Glomerular visceral epithelial cell (primary cell): Measurements from ENCODE around the gene LPCAT4.
A peak's percentile ranks its signal among the peaks of the same experiment; 100 is the strongest.
"Not testable (repeated sequence)": the region's sequence is repeated elsewhere in the genome, so short reads cannot be mapped to it uniquely, and the experiment has no call there.

Source experiments
- DNase-seq: peaks from one replicate; pipeline ENCODE4 v3.0.0-alpha.2; 2016; ENCODE audit errors: extremely low spot score

The LPCAT4 gene, protein sequence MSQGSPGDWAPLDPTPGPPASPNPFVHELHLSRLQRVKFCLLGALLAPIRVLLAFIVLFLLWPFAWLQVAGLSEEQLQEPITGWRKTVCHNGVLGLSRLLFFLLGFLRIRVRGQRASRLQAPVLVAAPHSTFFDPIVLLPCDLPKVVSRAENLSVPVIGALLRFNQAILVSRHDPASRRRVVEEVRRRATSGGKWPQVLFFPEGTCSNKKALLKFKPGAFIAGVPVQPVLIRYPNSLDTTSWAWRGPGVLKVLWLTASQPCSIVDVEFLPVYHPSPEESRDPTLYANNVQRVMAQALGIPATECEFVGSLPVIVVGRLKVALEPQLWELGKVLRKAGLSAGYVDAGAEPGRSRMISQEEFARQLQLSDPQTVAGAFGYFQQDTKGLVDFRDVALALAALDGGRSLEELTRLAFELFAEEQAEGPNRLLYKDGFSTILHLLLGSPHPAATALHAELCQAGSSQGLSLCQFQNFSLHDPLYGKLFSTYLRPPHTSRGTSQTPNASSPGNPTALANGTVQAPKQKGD

GRCh38 chr15:34367101-34368081, at the start of gene LPCAT4:
LPCAT4 (minus strand) TSS chr15:34367196; CDS start chr15:34367100, 96 bp downstream.
- DNase-seq, result peak; percentile 90

GRCh38 chr15:34409511-34409910, 42.5 kb upstream of the LPCAT4 start:
- DNase-seq, result not testable (repeated sequence)

DNA sequence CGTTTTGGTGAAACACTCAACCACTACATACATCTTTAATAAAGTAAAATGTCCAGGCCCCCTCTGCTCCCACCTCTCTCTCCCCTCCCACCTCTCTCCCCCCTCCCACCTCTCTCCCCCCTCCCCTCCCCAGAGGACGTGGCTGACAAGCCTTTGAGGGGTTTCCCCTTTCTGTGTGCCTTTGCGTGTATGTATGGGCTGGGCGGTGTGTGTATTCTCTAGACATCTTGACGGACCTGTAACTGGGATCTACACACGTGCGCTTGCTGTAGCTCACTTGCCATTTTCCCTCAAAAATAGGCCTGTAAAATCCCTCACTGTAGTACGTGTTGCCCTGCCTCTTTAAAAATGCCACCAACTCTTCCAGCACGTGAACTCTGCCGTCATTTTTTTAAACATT, 42.0 kb upstream of the LPCAT4 start:
- not testable (repeated sequence) for DNase-seq

GRCh38 chr15:34403899-34404298, 36.9 kb upstream of the LPCAT4 start:
- not testable (repeated sequence) for DNase-seq

DNA sequence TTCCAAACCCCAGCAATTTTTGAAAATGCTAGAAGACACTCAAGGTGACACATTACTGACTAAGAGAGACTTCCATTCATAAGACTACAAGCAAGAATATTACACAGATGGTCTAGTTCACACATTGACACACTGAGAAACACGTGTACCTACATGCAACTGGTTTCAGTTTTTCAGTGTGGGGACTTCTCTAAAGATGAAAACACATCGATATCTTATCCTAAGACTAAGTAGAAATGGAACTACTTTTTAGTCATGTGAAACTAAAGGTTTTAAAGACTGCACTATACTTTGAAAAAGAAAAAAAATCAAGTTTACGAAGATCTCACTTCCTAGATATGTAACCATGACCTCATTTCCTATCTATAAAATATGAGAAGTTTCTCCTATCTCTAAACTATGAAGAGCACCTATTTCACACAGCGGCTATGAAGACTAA, 36.2 kb upstream of the LPCAT4 start:
- DNase-seq, result not testable (repeated sequence)

DNA sequence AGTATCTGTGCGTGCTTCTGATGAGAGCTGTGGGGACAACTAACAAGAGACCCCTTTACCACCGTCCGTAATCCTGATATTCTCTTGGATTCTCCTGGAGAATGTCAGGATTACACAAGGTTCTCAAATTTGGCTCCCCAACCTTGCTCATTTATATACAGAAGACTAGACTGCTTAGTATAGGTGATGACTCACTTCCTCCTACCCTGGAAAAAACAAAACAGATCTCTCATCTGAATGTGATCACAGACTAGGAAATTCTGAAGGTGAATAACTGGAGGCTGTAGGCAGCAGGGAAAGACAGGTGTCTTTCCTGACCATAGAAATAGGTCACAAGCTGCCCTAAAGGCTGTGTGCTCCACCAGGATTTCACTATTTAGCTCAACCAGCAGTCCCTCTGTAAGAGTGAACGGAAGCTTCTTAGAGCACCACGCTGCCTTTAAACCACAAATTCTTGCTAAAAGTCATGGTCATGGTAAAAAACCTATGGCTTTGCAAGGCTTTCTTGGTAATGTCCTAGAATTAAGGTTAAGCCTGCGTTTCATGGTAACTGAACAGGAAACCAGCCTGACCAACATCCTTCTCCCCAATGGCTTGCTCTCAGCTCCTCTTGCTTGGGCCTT, 30.8 kb upstream of the LPCAT4 start:
- not testable (repeated sequence) for DNase-seq

GRCh38 chr15:34392981-34393380, 26.0 kb upstream of the LPCAT4 start:
- not testable (repeated sequence) for DNase-seq

- not testable (repeated sequence) for DNase-seq
These were observed 22.6 kb upstream of the LPCAT4 start for GRCh38 chr15:34389594-34390086.

- DNase-seq, result not testable (repeated sequence)
These were observed 15.0 kb upstream of the LPCAT4 start for GRCh38 chr15:34381829-34382521.

- DNase-seq, result not testable (repeated sequence)
These were observed 13.5 kb upstream of the LPCAT4 start for GRCh38 chr15:34380491-34380890.

DNA sequence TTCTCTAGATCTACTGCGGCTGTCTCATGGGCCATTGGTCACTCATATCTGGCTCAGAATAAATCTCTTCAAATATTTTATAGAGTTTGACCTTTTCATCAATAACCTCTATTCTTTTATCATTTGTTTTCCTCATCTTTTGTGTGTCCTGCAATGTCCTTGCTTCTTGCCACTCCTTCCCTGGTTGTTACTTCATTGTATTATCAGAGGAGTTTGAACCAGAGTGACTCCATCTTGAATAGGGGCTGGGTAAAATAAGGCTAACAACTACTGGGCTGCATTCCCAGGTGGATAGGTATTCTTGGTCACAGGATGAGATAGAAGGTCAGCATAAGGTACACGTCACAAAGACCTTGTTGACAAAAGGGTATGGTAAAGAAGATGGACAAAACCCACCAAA, 9.9 kb upstream of the LPCAT4 start:
- no peak for DNase-seq

DNA sequence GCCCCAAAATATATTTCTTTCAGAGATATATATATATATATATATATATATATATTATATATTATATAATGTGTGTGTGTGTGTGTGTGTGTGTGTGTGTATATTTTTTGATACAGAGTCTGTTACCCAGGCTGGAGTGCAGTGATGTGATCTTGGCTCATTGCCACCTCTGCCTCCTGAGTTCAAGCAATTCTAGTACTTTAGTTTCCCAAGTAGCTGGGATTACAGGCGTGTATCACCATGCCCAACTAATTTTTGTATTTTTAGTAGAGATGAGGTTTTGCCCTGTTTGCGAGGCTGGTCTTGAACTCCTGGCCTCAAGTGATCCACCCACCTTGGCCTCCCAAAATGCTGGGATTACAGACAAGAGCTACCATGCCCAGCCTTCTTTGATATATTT, 8.5 kb upstream of the LPCAT4 start:
- DNase-seq, result not testable (repeated sequence)

- no peak for DNase-seq
These were observed 7.8 kb upstream of the LPCAT4 start for GRCh38 chr15:34374816-34375215.

DNA sequence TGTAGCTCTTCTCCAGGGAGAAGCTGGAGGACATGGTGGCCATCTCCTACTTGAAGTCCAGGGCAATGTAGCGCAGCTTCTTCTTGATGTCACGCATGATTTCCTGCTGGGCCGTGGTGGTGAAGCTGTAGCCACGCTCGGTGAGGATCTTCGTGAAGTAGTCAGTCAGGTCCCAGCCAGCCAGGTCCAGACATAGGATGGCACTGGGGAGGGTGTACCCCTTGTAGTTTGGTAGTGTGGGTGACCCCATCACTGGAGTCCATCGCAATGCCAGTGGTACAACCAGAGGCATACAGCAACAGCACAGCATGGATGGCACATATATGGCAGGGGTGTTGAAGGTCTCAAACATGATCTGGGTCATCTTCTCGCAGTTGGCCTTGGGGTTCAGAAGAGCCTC, 7.0 kb upstream of the LPCAT4 start:
- no peak for DNase-seq

DNA sequence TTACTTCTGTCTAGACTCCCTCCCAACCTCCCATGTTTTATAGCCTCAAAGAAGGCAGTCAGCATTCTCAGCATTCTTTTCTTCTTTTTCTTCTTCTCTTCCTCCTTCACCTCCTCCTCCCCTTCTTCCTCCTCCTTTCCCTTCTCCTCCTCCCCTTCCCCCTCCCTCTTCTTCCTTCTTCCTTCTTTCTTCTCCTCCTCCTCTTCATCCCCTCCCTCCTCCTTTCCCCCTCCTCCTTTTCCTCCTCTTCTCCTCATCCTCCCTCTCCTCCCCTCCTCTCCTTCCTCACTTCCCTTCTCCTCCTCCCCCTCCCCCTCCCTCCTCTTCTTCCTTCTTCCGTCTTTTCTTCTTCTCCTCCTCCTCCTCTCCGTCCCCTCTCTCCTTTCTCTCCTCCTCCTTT, 3.6 kb upstream of the LPCAT4 start:
- DNase-seq, result no peak

DNA sequence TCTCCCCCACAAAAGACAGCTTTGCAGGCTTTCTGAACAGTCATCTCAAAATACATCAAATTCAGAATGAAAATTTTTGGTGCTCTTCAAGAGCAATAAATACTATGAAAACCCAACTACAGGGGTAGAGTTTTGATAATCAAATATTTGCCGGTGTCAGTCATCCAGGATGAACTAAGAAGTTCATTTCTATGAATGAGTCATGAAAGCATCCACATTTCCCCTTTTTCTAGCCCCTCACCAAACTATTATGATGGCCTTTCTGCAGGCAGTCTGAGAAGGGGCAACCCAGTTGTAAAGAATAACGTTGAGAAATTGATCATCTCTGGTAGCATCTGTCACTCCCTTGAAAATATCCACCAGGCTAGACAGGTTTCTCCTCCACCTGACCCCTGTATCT, 3.1 kb upstream of the LPCAT4 start:
- DNase-seq, result no peak

- DNase-seq, result peak; percentile 71
These were observed 528 bp downstream of the LPCAT4 start for GRCh38 chr15:34366271-34367065.

DNA sequence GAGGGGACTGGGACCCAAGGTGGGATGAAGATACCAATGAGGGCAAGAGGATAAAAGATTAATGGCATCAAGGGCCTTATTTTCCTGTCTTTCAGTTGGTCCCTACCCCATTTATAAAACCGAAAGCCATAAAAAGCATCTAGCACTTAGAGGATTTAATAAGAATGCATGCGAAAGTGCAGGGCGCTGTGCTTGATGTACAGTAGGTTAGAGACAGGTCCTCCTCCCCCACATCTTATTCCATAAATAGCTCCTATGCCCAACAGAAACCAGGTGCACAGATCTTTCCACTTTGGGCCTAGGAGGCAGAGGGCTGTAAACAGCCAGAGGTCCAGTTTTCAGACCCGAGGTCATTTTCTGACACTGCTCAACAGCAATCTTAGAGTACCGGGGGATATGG, 1.2 kb downstream of the LPCAT4 start:
- no peak for DNase-seq

GRCh38 chr15:34365091-34365825, 1.7 kb downstream of the LPCAT4 start:
- DNase-seq, result no peak
